ENCODE data around the gene KRTAP20-2.

DNA sequence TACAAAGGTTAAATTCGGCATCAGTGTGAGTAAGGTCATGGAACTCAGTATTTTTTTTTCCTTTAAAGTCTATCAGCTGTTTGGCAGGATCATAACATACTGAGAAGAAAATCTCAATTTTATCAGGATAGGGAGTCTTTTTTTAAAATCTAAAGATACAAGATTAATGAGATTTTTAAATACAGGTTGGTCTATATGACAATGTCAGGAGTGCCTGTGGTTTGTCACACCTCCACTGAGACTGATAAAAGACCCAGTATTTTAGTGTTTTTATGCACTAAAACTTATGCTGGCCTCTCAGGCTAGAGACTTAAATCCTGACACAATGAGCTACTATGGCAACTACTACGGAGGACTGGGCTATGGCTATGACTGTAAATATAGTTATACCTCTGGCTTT, 7.6 kb downstream of the KRTAP20-2 start, which contains the start of gene KRTAP20-3:
- TF ChIP-seq CTCF (conservative IDR thresholded peaks at IDR 0.05; ENCODE audit: low read depth, low read length) (no peak), EZH2 (IDR thresholded peaks at IDR 0.05; ENCODE audit: borderline replicate concordance, low read depth, low read length, poor library complexity, severe bottlenecking) (no peak)
